GM21360 (cell line): Measurements from ENCODE around the gene DISC1.
"Not testable (repeated sequence)": the region's sequence is repeated elsewhere in the genome, so short reads cannot be mapped to it uniquely, and the experiment has no call there.

Experiments
- ATAC-seq: cut with Tn5 transposase; IDR thresholded peaks from one replicate; pipeline ENCODE4 v1.9.1; 2021; ENCODE audit warnings: mild to moderate bottlenecking, moderate library complexity; ENCODE audit not compliant: unreplicated experiment

DISC1 gene

GRCh38 chr1:231605149-231606100, 21.2 kb upstream of the DISC1 start:
- no peak for ATAC-seq

GRCh38 chr1:231606712-231607111, 19.9 kb upstream of the DISC1 start:
- ATAC-seq: no peak

GRCh38 chr1:231610388-231610787, 16.2 kb upstream of the DISC1 start:
- no peak for ATAC-seq

DNA sequence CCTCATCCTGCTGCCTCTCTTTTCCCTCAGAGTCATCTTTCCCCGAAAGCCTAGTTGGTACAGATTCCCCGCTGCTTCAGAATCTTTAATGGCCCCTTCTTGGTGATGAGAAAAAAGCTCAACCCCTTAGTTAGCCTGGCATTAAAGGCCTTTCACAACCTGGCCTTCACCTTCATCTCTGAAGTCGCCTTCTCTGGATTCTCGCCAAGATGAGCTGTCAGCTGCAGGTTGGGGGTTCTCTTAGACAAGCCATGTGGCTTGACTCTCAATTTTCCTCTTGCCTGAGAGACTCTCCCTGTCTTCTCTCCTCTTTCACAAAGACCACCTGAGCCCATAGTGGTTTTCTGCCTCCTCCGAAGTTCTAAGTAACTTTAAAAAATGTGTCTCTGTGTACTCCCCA, 15.5 kb upstream of the DISC1 start:
- ATAC-seq: no peak

DNA sequence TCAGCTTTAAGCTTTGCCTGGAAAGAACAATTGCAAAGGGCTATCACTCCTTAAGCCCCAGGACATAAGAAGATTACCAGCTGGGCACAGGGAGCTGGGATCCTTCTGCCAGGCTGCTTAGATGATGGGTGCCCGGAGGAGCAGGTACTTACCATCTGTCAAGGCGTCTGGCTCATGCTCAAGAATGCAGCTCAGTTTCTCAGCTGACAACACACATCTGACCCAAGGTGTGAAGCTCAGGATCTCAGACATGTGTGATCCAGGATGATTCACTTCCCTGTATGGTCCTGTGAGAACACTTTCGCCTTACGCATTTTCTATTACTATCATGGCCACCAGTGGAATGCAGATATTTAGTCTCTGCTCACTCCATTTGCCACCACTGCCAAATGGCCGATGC, 14.7 kb upstream of the DISC1 start:
- ATAC-seq: no peak

DNA sequence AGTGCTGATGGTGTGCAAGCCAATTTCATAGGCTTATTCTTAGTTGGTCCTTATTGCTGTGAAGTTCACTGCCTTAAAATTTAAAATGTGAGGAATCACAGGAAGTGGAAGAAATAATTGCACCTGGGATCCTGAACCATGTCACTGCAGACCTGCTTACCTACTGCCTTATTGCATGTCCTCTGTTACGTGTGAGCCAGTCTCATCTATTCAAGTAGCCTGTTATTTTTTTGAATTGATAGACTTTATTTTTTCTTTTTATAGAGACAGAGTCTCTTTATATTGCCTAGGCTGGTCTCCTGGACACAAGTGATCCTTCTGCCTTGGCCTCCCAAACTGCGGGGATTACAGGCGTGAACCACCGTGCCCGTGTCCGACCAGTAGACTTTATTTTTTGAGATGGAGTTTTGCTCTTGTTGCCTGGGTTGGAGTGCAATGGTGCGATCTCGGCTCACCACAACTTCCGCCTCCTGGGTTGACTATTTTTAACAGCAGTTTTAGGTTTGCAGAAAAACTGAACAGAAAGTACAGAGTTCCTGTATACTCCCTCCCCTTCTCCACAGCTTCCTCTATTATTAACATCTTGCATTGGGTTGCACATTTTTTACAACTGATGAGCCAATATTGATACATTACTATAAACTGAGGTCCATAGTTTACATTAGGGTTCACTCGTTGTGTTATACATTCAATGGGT, 14.0 kb upstream of the DISC1 start:
- ATAC-seq: peak; percentile 92

- peak; percentile 45 for ATAC-seq
These were observed 12.9 kb upstream of the DISC1 start for GRCh38 chr1:231613419-231614349.

GRCh38 chr1:231616667-231617066, 9.9 kb upstream of the DISC1 start:
- ATAC-seq: no peak

DNA sequence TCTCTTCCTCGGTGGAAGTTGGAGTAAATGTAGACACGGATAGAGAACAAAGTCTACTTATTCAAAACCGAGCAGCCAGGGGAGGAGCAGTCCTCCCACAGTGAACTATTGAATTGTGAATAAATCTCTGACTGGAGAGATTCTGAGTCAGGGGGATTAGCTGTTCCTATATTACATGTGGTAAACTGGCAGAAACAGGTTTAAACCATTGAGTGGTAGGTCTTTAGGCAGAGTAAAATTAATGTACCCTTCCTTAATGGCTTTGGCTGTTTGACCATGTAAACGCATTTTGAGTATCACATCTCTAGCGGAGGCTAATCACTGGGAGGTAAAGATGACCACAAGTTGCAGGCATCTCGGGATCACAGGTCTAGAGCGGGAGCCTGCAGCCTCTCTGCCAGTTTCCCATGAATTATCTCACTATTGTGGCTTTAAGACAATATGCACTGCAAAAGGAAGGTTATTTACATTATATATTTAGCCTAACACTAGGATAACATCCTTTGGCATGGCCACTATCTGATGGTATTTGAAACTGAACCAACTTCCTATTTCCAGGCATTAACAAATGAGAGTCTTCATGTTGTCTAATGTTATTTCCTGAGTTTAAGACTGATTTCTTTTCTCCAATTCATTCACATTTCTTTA, 7.9 kb upstream of the DISC1 start:
- ATAC-seq: no peak

DNA sequence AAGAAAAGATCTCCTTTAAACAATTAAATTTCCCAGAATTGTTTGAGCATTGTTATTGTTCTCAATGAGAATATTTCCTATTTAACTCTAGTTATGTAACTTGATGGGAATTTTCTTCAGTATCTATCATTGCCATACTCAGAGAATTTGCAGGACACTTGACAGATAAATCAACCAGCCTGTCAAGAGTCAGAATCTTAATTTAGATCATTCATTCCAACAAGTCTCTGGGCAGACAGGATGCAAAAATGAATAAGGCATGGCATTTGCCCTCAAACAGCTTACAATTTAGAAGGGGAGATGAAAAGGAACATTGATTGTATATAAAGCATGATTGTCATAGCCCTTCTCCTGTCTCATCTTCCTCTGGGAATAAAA, 7.3 kb upstream of the DISC1 start:
- no peak for ATAC-seq

- ATAC-seq: not testable (repeated sequence)
These were observed 1.5 kb upstream of the DISC1 start for GRCh38 chr1:231625042-231625441.

GRCh38 chr1:231625975-231626534, 535 bp upstream of the DISC1 start:
- ATAC-seq: no peak

GRCh38 chr1:231626951-231627614, 493 bp downstream of the DISC1 start:
- peak; percentile 60 for ATAC-seq

- ATAC-seq: no peak
These were observed 1.8 kb downstream of the DISC1 start for GRCh38 chr1:231628207-231628876.

DNA sequence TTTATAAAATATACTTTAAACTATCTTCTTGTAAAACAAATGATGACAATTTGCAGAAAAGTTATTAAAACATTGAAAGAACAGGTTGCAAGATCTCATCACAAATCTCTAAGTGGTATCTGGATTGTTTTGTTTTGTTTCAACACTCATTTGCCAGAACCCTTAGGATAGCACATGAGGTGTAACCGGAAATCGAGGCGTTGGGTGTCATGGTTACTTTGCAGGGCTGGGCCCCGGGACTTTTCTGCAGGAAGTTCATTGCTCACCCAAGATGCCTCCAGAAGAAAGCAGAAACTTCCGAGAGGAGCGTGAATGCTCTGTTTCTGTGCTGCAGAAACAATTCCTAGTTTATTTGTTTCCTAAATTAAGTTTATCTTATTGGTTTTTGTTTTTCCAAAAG, 2.5 kb downstream of the DISC1 start:
- ATAC-seq: no peak

GRCh38 chr1:231630558-231631205, 4.1 kb downstream of the DISC1 start:
- ATAC-seq: no peak

GRCh38 chr1:231631717-231632116, 5.1 kb downstream of the DISC1 start:
- ATAC-seq: no peak

GRCh38 chr1:231632119-231632518, 5.5 kb downstream of the DISC1 start:
- no peak for ATAC-seq
